Stimulated activated naive CD8-positive, alpha-beta T cell treated with anti-CD3 and anti-CD28 coated beads, Interleukin-15, Interleukin-2, amounts not matched to agents 100 ng/mL and 50 ng/mL, for 24 hours (primary cell): ENCODE results near the gene TRIM43.
"Not testable (repeated sequence)": the region's sequence is repeated elsewhere in the genome, so short reads cannot be mapped to it uniquely, and the experiment has no call there.

ENCODE experiments used
- H3K27ac Mint-ChIP-seq: one replicate; pipeline ENCODE4 v1.8.0; 2021; ENCODE audit warnings: mild to moderate bottlenecking, mixed read lengths
- H3K27me3 Mint-ChIP-seq: one replicate; pipeline ENCODE4 v1.8.0; 2021; ENCODE audit warnings: mixed read lengths
- H3K36me3 Mint-ChIP-seq: one replicate; pipeline ENCODE4 v1.8.0; 2021; ENCODE audit warnings: low read depth, mixed read lengths
- H3K4me1 Mint-ChIP-seq: one replicate; pipeline ENCODE4 v1.8.0; 2021; ENCODE audit warnings: low read depth, mixed read lengths
- H3K4me3 Mint-ChIP-seq: one replicate; pipeline ENCODE4 v1.8.0; 2021; ENCODE audit warnings: mild to moderate bottlenecking, mixed read lengths
- H3K9me3 Mint-ChIP-seq: one replicate; pipeline ENCODE4 v1.8.0; 2021; ENCODE audit warnings: mixed read lengths

Gene TRIM43

DNA sequence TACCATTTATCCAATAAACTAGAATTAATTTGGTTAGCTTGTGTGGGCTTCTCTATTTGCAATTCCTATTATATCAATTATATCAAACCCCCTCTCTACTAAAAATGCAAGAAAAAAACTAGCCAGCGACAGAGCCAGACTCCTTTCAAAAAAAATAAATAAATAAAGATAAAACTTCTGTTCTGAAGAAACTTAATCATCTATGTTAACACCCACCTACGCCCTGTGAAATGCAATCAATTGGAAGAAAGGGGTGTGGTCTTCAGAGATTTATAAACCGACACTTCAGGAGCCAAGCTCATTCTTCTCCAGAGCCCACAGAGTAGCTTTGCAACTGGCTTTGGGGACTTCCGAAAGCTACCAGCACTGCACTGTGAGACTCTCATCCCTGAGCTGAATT is at the start of gene TRIM43:
Gene TRIM43, plus strand, starts transcription at position 301 of the 400 bp plus-strand sequence. CDS start 2,023 bp downstream, outside the sequence.
- H3K27ac Mint-ChIP-seq, H3K4me1 Mint-ChIP-seq, H3K9me3 Mint-ChIP-seq, H3K36me3 Mint-ChIP-seq, H3K4me3 Mint-ChIP-seq: not testable (repeated sequence)
- H3K27me3 Mint-ChIP-seq = peaks cover 12% of the 10 kb centered on the region

DNA sequence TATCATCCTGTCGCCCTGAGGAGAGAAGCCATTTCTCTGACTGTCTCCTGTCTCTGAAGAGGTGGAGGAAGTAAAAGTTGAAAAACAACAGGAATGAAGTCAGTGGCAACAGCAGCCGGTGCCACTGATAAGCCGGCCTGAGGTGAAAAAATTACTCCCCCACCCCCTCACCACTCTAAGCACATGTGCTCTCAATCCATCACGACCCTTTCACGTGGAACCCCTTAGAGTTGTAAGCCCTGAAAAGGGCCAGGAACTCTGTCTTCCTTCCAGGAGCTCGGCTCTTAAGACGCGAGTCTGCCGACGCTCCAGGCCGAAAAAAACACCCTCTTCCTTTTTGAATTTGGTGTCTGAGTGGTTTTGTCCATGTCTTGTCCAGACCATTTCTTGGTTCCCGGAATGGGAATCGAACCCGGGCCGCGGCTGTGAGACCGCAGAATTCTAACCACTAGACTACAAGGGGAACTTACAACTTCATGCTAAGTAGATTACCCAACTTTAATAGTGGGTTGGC is 40.7 kb upstream of the TRIM43 start:
- no peak overlapping the region for H3K4me3 Mint-ChIP-seq
- H3K27ac Mint-ChIP-seq = no peak overlapping the region
- H3K27me3 Mint-ChIP-seq = peaks cover 29% of the 10 kb centered on the region
- no peaks in the 10 kb centered on the region for H3K4me1 Mint-ChIP-seq
- H3K9me3 Mint-ChIP-seq = no peaks in the 10 kb centered on the region
- H3K36me3 Mint-ChIP-seq = no peaks in the 10 kb centered on the region

DNA sequence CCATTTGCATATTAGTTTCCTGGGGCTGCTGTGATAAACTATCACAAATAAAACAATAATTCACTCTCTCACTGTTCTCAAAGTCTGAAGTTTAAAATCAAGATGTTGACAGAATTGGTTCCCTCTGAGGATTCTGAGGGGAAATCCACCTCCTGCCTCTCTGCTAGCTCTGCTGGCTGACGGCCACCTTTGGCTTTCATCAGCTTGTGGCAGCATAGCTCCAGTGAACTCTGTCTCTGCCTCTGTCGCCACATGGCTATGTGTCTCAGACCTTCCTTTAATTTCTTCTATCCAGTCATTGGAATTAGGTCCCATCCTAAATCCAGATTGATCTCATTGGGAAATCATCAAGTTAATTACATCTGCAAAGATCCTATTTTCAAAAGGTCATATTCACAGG is 38.9 kb upstream of the TRIM43 start:
- Mint-ChIP-seq H3K36me3 (no peaks in the 10 kb centered on the region), H3K9me3 (no peaks in the 10 kb centered on the region), H3K4me1 (no peaks in the 10 kb centered on the region), H3K27ac (no peak overlapping the region), H3K4me3 (no peak overlapping the region), H3K27me3 (peaks cover 30% of the 10 kb centered on the region)

DNA sequence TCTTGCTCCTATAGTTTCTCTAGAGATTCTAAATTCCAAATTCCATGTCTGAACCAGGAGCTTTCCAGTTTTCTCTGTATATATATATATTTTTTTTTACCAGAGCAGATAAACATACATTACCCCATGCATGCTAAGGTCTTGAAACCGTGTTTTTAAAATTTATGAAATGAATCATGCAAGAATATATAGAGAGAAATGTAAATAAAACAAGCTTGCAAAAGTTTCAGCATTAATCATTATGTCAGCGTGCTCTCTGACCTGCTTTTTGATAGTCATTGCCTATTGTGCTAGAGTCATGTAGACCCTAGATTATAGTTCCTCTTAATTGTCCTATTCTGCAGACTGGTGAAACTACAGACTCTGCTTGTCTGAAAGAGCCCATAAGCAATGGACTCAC is 22.6 kb upstream of the TRIM43 start:
- H3K9me3 Mint-ChIP-seq = no peaks in the 10 kb centered on the region
- H3K27ac Mint-ChIP-seq = no peak overlapping the region
- H3K27me3 Mint-ChIP-seq = peaks cover 41% of the 10 kb centered on the region
- no peaks in the 10 kb centered on the region for H3K36me3 Mint-ChIP-seq
- no peaks in the 10 kb centered on the region for H3K4me1 Mint-ChIP-seq
- no peak overlapping the region for H3K4me3 Mint-ChIP-seq

DNA sequence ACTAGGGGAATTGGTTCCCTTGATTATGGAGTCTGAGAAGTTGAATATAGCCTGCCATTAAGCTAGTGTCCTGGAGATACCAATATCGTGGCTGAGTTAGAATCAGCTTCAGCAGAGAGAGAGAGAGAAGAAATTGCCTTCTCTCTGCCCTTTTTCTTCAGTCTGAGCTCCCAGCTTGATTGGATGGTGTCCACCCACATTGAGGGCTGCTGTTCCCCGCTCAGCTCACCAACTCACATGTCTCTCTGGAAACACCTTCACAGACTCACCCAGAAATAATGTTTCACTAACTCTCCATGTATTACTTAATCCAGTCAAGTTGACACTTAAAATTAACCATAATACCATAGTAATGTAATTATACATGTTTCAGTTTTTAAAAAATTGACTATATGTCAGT is 17.9 kb upstream of the TRIM43 start:
- Mint-ChIP-seq H3K4me3 (no peak overlapping the region), H3K27ac (no peak overlapping the region), H3K36me3 (no peaks in the 10 kb centered on the region), H3K4me1 (no peaks in the 10 kb centered on the region), H3K9me3 (no peaks in the 10 kb centered on the region), H3K27me3 (peaks cover 29% of the 10 kb centered on the region)

DNA sequence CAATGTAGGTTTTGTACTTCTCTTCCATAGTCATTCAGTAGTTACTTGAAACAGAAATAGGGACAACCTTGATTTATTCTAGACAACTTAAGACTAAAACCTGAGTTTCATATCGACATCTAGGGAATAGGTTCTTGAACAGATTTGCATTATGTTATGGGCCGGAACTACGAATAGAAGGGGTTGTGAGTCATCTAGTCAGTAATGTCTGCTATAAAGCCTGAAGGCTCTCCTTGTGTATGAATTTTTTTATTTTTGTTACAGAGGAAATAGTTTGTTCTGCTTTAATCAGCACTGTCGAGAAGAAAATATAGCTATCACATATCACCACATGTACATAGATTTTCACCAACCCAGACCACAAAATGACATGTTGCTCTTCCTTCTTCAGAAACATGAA is 17.3 kb upstream of the TRIM43 start:
- Mint-ChIP-seq H3K27ac (no peak overlapping the region), H3K4me1 (no peaks in the 10 kb centered on the region), H3K36me3 (no peaks in the 10 kb centered on the region), H3K9me3 (no peaks in the 10 kb centered on the region), H3K4me3 (no peak overlapping the region), H3K27me3 (peaks cover 27% of the 10 kb centered on the region)

DNA sequence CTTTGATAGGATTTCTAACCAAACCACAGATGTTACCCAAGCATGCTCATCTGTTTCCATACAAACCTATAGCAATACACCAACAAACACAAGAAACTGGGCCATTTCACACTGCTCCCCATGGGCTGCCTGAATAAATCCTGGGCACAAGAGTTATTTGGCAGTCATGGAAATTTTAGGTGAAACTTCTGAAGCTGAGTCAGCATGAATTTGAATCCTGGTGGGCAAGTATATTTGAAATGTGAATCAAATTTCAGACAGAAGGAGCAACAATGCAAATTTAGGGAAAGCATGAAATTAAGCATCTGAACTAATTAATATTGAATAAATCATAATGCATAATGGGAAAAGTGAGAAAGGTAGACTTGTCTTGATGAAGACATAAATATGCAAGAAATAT is 15.9 kb upstream of the TRIM43 start:
- H3K4me1 Mint-ChIP-seq = no peaks in the 10 kb centered on the region
- H3K27ac Mint-ChIP-seq = no peak overlapping the region
- H3K27me3 Mint-ChIP-seq = peaks cover 14% of the 10 kb centered on the region
- no peak overlapping the region for H3K4me3 Mint-ChIP-seq
- no peaks in the 10 kb centered on the region for H3K36me3 Mint-ChIP-seq
- H3K9me3 Mint-ChIP-seq = no peaks in the 10 kb centered on the region

DNA sequence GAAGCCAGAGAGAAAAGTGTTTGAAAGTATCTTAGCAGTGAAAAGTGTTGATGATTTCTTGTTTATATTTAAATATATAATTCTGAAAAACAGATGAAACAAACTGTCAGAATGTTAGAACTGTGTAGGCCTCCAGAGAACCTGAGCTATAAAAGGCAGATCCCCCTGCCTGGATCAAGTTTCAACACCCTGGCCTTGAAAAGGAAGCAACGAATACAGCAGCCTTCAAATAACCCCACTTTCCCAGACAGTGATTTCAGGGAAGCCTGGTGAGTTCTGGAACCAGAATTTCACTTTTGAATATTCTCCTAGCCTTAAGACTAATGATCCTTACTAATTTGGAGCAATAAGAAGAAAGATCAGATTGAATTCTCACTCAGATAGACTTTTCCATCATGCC is 13.3 kb upstream of the TRIM43 start:
- Mint-ChIP-seq H3K27me3 (peaks cover 8% of the 10 kb centered on the region), H3K4me1 (no peaks in the 10 kb centered on the region), H3K27ac (no peak overlapping the region), H3K9me3 (no peaks in the 10 kb centered on the region), H3K4me3 (no peak overlapping the region), H3K36me3 (no peaks in the 10 kb centered on the region)

DNA sequence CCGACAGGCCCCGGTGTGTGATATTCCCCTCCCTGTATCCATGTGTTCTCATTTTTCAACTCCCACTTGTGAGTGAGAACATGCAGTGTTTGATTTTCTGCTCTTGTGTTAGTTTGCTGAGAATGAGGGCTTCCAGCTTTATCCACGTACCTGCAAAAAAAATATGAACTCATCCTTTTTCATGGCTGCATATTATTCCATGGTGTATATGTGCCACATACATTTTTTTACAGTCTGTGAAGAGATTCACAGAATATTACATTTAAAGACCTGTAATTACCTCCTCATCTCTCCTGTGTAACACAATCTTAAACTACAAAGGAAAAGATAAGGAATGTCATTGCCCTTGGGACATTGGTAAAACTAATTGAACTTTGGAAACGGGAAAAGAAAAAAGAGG is 8.3 kb upstream of the TRIM43 start:
- not testable (repeated sequence) for H3K4me3 Mint-ChIP-seq

DNA sequence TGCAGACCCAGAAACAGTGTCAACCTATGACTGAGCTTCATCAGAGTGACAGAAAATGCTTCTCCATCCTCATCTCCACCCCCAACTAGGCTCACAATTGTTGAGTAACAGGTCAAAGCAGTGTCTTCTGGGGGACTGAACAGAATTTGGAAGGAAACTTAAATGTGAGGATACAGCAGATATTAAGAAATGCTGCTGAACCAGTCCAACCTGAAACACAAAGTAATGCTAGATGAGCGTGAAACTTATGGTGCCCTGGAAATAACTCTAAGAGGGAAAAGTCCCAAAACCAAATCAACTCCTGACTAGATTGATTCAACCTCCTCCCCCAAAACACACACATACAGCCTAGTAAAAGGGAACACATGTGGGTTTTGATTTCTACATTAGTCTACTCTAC is 7.5 kb upstream of the TRIM43 start:
- peaks cover 18% of the 10 kb centered on the region for H3K27me3 Mint-ChIP-seq
- not testable (repeated sequence) for H3K27ac Mint-ChIP-seq, H3K4me3 Mint-ChIP-seq, H3K9me3 Mint-ChIP-seq, H3K36me3 Mint-ChIP-seq, H3K4me1 Mint-ChIP-seq

More for the DNA sequence above, 8.3 kb upstream of the TRIM43 start:
- not testable (repeated sequence) for H3K9me3 Mint-ChIP-seq, H3K36me3 Mint-ChIP-seq, H3K27ac Mint-ChIP-seq, H3K4me1 Mint-ChIP-seq
- H3K27me3 Mint-ChIP-seq = peaks cover 21% of the 10 kb centered on the region

DNA sequence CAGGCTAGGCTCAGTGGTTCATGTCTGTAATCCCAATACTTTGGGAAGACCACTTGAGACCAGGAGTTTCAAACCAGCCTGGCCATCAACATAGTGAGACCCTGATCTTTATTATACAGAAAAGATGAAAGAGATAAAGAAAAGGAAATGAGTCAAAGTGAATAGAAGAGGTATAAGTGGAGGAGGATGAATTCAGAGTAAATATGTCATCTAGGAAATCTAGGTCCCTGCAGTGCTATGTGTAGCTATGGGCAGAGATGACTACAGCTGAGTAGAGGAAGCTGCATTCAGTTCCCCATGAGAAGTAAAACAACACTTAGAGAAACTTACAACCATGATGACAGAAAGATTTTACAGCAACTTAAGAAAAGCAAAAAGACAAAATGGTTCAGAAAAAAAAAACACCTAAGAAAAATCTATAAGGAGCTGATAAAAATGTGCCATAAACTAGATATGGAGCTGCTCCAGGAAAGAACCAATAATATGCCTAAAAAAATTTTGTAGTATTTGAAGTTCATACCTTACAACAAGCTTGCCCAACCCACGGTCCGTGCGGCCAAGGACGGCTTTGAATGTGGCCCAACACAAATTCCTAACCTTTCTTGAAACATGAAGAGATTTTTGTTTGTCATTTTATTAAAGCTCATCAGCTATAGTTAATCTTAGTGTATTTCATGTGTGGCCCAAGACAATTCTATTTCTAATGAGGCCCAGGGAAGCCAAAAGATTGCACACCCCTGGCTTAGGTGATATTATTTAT is 1.8 kb upstream of the TRIM43 start:
- not testable (repeated sequence) for H3K4me1 Mint-ChIP-seq, H3K27ac Mint-ChIP-seq, H3K36me3 Mint-ChIP-seq, H3K9me3 Mint-ChIP-seq, H3K4me3 Mint-ChIP-seq
- H3K27me3 Mint-ChIP-seq = peaks cover 17% of the 10 kb centered on the region

DNA sequence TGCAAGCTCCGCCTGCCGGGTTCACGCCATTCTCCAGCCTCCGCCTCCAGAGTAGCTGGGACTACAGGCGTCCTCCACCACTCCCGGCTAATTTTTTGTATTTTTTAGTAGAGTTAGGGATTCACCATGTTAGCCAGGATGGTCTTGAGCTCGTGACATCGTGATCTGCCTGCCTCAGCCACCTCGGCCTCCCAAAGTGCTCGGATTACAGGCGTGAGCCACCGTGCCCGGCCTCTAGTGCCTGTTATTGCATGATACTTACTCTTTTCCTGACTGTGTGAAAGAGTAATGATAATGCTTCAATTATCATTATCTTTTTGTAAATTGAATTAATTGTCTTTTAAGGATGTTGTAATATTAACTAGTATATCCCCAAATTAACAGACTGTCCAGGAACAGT is 1.2 kb downstream of the TRIM43 start:
- not testable (repeated sequence) for H3K4me3 Mint-ChIP-seq, H3K27ac Mint-ChIP-seq, H3K36me3 Mint-ChIP-seq, H3K4me1 Mint-ChIP-seq, H3K9me3 Mint-ChIP-seq, H3K27me3 Mint-ChIP-seq

DNA sequence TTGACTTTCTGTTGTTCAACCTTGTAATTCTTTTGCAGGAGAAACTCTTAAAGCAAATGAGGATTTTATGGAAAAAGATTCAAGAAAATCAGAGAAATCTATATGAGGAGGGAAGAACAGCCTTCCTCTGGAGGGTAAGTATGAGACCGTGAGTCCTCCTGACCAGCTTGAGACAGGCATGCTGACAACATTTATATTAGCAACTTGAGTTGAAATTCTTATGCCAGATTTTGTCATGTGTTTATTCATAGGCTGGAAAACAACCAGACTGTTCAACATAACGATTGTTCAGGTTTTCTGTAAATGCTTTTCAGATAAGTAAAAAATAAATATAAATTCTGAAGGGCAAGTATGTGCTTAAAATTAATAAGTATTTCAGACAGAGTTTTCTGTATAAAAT is 3.2 kb downstream of the TRIM43 start:
- H3K9me3 Mint-ChIP-seq = not testable (repeated sequence)

DNA sequence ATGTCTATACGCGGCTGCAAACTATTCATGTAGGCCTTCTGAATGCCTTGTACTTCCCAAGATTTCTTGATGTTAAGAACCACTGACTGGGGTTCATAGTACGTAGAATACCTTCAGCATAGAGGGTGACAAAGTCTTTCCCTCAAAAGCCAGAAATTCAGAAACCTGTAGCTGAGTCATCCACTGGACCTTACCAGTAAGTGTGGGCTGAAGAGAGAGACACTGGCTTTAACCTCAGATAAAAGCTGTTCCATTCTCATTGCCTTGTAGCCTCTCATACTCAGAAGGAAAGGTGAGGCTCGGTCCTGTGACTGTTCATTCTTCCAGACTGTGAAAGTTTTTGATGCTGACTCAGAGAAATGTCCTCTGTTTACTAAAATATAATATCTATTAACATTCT is 9.5 kb downstream of the TRIM43 start:
- H3K27me3 Mint-ChIP-seq, H3K9me3 Mint-ChIP-seq, H3K27ac Mint-ChIP-seq, H3K4me3 Mint-ChIP-seq, H3K4me1 Mint-ChIP-seq, H3K36me3 Mint-ChIP-seq: not testable (repeated sequence)

More for the DNA sequence above, 3.2 kb downstream of the TRIM43 start:
- H3K4me1 Mint-ChIP-seq, H3K4me3 Mint-ChIP-seq, H3K27ac Mint-ChIP-seq, H3K36me3 Mint-ChIP-seq, H3K27me3 Mint-ChIP-seq: not testable (repeated sequence)

DNA sequence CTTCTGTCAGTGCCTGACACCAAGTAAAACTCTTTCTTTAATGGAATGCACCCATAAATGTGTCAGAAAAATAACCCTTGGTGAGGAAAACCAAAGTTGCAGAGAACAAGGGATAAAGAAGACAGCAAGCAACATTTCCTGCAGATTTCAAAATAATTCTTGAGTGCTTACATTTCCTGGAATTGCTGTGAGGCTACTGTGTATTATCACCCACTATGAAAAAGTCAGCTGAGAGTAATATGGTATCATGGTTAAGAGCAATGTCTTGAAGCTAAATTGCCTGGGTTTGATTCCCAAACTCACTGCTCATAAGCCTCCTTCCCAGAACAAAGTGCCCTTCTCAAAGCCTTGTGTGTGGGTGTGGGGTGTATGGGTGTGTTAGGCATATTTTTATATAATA is 10.3 kb downstream of the TRIM43 start:
- not testable (repeated sequence) for H3K4me3 Mint-ChIP-seq

DNA sequence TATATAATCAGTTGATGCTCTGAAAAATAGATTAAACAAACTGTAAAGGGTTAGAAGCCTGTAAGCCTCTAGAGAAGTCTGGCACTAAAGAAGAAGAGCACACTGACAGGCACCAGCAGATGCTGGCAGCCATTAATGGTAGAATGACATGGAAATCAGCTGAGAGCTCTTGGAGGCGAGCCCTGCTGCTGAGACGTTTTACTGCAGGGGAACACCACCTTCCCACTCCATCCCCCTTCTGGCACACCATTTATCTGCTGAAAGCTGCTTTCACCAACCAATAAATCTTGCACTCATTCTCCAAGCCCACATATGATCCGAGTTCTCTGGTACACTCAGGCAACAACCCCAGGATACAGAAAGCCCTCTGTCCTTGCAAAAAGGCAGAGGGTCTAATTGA is 16.6 kb downstream of the TRIM43 start:
- H3K9me3 Mint-ChIP-seq, H3K36me3 Mint-ChIP-seq, H3K4me1 Mint-ChIP-seq, H3K27me3 Mint-ChIP-seq, H3K27ac Mint-ChIP-seq, H3K4me3 Mint-ChIP-seq: not testable (repeated sequence)

More for the DNA sequence above, 10.3 kb downstream of the TRIM43 start:
- not testable (repeated sequence) for H3K9me3 Mint-ChIP-seq, H3K4me1 Mint-ChIP-seq, H3K27me3 Mint-ChIP-seq, H3K36me3 Mint-ChIP-seq, H3K27ac Mint-ChIP-seq
